Measurements from ENCODE around the gene ABCC5.

Gene ABCC5

GRCh38 chr3:183922421-183922820 is 95.3 kb downstream of the ABCC5 start:
- no peak for DNase-seq (ENCODE audit: low spot score)

DNA sequence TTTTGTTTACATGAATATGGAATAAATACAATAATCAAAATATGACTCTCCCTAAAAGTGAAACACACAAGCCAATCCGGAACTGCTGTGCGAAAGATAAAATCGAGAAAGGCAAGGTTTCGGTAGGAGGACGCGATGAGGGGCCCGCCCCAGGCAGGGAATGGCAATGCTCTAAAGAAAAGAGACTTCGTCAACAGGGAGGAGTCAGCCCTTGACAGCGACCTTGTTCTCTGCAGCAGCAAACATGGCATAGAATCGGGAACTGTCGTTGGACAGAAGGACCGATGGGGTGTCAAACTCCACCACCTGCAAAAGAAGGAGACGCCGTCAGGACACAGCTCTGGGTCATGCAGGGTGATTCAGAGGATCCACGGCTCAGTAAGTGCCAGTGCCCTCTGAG is 96.6 kb downstream of the ABCC5 start:
- no peak for DNase-seq (ENCODE audit: low spot score)

DNA sequence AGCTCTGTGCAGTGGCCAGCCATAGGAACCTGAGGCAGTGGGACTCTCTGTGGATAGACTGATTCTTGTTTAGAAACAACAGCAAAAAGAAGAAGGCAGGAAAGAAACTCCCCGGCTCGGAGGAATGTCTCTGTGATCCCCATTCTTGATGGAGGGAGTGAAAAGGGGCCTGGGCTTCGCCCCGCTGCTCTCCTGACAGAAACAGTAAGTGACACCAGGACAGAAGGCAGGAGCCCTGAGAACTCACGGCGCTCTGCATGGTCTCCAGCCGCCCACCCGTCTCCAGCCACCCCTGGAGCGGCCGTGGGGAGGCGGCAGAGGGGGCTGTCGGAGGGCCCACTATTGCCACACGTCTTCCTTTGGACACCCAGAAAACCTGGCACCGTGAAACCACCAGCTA is 97.3 kb downstream of the ABCC5 start:
- DNase-seq (ENCODE audit: low spot score): no peak

DNA sequence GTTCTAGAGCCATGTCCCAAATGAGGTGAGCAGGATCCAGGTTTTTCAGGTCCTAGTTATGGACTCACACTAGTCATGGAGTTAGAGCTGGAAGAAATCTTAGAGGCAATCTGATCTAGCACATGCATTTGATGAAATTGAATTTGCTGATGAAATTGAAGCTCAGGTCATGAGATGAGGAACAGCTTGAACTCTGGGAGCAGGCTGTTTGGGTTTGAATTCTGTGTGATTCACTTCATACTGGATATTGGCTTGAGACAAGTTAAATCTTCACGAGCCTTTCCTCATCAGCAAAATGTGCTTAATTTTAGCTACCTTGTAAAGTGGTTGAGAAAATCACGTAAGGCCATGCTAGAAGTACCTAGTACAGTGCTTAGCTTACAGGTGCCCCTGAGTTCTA is 99.5 kb downstream of the ABCC5 start:
- DNase-seq (ENCODE audit: low spot score): no peak

DNA sequence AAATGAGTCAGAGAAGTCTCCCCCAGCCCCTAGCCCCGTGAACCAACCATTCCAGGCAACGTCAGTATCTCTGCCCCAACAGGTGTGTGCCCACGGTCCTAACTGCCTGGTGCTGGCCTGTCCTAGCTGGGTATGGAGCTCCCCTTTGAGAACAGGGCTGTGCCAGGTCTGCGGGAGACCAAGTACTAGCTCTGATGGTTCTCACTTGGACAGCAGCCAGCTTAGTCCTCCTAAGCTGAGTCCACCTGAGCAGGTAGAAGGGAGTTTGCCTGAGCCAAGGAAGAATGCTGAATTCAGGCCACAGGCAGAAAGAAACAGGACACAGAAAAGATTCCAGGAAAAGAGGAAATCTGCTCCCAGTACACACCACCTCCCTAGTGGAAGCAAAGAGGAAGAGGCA is 99.9 kb downstream of the ABCC5 start:
- DNase-seq (ENCODE audit: low spot score): no peak

GRCh38 chr3:183914856-183915255 is 102.8 kb downstream of the ABCC5 start:
- DNase-seq (ENCODE audit: low spot score): no peak

DNA sequence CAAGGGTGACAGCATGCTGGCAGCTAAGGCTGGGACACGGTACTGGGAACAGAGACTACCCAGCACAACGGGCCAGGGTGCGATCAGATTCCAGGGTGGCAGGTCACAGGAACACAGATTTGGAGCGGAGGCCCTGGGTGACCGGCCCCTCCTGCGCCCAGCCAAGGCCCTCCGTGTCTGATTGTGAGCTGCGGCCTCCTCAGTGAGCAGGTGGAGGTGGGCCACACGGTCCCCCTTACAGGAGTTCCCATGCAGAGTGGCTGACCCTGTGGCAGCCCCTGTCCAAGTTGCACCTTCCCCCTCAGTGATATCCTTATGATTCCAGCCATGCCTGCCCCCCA is 104.1 kb downstream of the ABCC5 start:
- DNase-seq (ENCODE audit: low spot score): no peak

- DNase-seq (ENCODE audit: low spot score): no peak
Observed at GRCh38 chr3:183912895-183913579, 104.6 kb downstream of the ABCC5 start.

- DNase-seq (ENCODE audit: low spot score): no peak
Observed at GRCh38 chr3:183911763-183912506, 105.7 kb downstream of the ABCC5 start.

DNA sequence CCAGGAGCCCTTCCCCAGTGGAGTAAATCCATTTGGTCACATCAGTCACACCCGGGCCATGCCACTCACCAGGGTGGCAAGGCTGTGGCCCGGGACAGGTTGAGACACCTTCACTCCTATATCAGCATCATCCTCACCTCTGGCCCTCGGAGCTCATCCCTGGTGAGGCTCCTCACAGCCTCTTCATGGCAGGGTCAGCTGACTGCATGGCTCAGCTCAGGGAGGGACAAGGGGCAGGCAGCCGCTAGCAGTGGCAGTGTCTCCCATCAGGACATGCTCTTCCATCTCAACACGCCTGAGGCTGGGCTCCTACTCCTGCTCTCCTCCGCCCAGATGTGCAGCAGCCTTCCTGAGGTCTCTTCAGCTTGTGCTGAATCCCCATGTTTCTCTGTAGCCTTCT is 106.6 kb downstream of the ABCC5 start:
- no peak for DNase-seq (ENCODE audit: low spot score)

GRCh38 chr3:183909030-183909600 is 108.6 kb downstream of the ABCC5 start:
- no peak for DNase-seq (ENCODE audit: low spot score)

GRCh38 chr3:183907911-183908331 is 109.8 kb downstream of the ABCC5 start:
- DNase-seq (ENCODE audit: low spot score): no peak

DNA sequence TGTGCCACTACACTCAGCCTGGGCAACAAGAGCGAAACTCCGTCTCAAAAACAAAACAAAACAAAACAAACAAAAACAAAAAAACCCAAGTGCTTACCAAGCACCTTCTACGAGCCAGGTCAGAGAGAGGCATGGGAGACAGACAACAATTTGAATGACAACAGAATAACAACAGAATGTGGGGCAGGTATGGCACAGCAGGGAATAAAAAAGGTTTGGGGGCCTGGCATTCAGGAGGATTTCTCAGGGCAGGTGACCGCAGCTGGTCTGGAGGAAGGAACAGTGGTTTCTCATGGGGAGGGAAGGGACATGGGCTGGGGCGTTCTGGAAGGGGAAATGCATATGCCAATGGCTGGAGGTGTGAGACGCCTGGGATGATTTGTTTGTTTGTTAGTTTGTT is 110.5 kb downstream of the ABCC5 start:
- DNase-seq (ENCODE audit: low spot score): no peak

- DNase-seq (ENCODE audit: low spot score): no peak
Observed at GRCh38 chr3:183906234-183906921, 111.3 kb downstream of the ABCC5 start.

DNA sequence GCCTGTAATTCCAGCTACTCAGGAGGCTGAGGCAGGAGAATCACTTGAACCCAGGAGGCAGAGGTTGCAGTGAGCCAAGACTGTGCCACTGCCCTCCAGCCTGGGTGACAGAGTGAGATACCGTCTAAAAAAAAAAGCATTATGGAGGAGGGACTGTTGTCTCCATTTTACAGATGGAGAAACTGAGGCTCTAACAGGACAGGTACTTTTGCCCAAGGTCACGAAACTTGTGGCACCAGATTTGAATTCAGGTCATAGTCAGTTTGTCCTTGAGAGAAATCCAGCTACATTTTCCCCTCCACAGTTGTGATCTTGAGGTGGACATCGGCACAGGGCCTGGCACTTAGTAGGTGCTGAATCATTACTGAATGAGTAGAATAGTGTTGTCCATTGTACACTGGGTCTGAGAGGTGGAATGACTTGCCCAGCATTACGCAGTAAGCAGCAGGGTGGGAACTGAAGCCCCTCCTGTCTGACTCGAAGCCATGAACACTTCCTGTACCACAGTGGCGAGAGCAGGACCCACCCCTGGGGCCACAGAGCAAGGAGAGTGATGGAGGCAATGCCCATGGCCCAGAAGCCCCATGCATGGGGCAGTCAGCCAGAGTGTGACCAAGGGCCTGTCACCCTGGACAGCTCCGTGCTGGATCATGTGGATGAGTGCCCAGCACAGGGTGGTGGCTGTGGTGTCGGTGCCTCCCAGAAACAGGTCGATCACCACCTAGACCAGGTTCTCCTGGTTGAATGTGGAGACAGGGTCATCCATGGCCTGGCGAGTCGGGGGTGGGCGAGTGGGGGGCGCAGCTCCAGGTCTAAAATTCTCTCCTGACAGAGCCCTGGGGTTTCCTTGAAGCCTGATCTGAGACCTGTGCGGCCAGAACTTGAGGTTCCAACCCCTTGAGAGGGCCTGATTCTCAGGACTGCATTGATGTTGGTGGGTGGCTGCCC is 112.6 kb downstream of the ABCC5 start:
- DNase-seq (ENCODE audit: low spot score): no peak

GRCh38 chr3:183898028-183898431 is 119.7 kb downstream of the ABCC5 start:
- no peak for DNase-seq (ENCODE audit: low spot score)

DNA sequence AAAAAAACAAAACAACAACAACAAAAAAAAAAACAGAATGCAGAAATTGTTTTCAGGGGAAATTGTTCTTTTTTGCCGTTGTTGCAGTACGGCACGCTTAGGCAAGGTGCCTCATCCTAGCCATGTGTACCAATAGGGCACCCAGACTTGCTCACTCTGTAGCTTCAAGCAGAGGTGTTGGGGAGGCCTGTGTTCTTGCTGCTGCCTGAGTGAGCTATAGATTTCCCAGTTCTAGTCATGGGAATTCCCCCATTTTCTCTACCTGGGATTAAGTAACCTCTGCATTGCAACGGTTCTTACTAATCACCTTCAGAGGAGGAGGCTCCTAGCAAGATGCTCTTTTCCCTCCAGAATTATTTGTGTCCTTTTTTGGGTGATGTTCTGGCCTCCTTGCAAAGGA is 120.1 kb downstream of the ABCC5 start:
- DNase-seq (ENCODE audit: low spot score): no peak

GRCh38 chr3:183896610-183897009 is 121.1 kb downstream of the ABCC5 start:
- no peak for DNase-seq (ENCODE audit: low spot score)

- no peak for DNase-seq (ENCODE audit: low spot score)
Observed at GRCh38 chr3:183896184-183896583, 121.5 kb downstream of the ABCC5 start.

DNA sequence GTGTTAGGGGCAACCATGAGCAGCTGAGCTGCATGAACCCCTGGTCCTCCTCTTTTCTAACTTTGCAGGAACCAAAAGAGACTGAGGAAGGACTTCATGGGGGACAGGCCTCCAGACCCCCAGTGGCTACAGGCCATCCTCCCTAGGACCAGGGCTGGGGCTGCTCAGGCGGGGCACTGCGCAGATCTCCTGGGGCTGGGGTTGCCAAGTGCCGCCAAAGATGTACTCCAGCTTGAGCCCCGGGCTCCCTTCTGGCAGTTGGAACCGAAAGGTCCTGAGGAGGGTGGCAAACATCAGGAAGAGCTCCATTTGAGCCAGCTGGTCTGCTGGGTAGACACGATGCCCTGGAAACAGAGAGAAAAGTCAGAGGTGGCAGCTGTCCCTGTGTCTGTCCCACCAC is 121.9 kb downstream of the ABCC5 start:
- no peak for DNase-seq (ENCODE audit: low spot score)

DNA sequence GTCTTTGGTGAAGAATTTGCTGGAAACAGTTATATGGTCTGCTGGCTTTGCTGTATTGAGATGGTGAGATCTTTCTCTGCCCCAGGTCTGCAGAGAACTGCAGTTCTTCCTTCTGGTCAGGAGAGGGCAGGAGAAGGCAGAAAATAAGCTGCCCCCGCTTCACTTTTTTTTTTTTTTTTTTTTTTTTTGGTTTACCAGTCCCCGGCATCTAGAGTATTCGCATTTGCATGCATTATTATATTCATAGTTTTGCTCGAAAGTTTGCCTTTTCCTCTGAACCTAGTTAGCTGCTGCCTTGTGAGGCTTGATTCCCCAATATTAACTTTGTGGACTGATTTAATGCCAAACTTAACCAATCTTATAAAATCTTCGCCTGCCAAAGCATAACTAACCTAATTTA is 122.4 kb downstream of the ABCC5 start:
- peak; percentile 78 for DNase-seq (ENCODE audit: low spot score)
